ENCODE results near the gene SFXN1. TPM values are rescaled to one million over a fixed set of nuclear protein-coding genes. Genes with fewer than 3 reads are reported as not detected.
"Not testable (repeated sequence)": the region's sequence is repeated elsewhere in the genome, so short reads cannot be mapped to it uniquely, and the experiment has no call there.

The SFXN1 gene
- total RNA-seq, 1 donor from 2014 or later: 181 TPM

DNA sequence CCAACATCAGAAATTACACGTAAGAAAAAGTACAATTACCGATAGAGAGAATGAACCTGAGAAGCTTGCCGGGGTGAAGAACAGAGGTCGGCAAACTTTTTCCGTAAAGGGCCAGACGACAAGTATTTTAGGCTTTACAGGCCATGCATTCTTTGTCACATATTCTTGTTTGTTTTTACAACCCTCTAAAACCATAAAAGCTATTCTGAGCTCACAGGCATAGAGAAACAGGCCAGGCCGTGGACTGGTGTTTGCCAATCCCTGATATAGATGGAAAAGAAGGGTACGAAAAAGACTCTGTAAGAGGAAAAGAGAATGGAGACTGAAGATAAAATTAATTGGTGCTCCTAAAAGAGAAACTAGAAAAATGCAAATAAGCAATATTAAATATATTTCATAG, 15.4 kb downstream of the SFXN1 start:
- no peak overlapping the region for H3K4me2 ChIP-seq
- TF ChIP-seq, protein P1, sequence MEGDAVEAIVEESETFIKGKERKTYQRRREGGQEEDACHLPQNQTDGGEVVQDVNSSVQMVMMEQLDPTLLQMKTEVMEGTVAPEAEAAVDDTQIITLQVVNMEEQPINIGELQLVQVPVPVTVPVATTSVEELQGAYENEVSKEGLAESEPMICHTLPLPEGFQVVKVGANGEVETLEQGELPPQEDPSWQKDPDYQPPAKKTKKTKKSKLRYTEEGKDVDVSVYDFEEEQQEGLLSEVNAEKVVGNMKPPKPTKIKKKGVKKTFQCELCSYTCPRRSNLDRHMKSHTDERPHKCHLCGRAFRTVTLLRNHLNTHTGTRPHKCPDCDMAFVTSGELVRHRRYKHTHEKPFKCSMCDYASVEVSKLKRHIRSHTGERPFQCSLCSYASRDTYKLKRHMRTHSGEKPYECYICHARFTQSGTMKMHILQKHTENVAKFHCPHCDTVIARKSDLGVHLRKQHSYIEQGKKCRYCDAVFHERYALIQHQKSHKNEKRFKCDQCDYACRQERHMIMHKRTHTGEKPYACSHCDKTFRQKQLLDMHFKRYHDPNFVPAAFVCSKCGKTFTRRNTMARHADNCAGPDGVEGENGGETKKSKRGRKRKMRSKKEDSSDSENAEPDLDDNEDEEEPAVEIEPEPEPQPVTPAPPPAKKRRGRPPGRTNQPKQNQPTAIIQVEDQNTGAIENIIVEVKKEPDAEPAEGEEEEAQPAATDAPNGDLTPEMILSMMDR (IDR thresholded peaks at IDR 0.05): no peak
- no peak for TF ChIP-seq EZH2phosphoT487 (IDR thresholded peaks at IDR 0.05)
- no peak for TF ChIP-seq EZH2 (IDR thresholded peaks at IDR 0.05)
- no peaks in the 10 kb centered on the region for H3F3A ChIP-seq (ENCODE audit: low read depth)
- no peak overlapping the region for H2AFZ ChIP-seq (replicated peaks)
- no peaks in the 10 kb centered on the region for H3K4me1 ChIP-seq
- H3K4me1 Mint-ChIP-seq: no peaks in the 10 kb centered on the region
- H4K20me1 ChIP-seq (ENCODE audit: low read depth): peaks cover 44% of the 10 kb centered on the region
- H3K27me3 ChIP-seq: no peaks in the 10 kb centered on the region
- no peak overlapping the region for H3K27ac Mint-ChIP-seq
- no peaks in the 10 kb centered on the region for H3K9me3 ChIP-seq (ENCODE audit: low read depth)
- H3K9me3 Mint-ChIP-seq: no peaks in the 10 kb centered on the region
- no peak overlapping the region for H3K27ac ChIP-seq
- H3K4me3 Mint-ChIP-seq: no peak overlapping the region
- H3K9ac ChIP-seq: no peak overlapping the region
- H3K36me3 Mint-ChIP-seq: peaks cover 56% of the 10 kb centered on the region
- H3K4me3 ChIP-seq: no peak overlapping the region
- peaks cover 57% of the 10 kb centered on the region for H3K79me2 ChIP-seq (ENCODE audit: low read depth)
- no peak for DNase-seq (ENCODE audit: low spot score)
- H3K27me3 Mint-ChIP-seq (ENCODE audit: insufficient read depth, low read depth): no peaks in the 10 kb centered on the region
- peaks cover 10% of the 10 kb centered on the region for H3K36me3 ChIP-seq

DNA sequence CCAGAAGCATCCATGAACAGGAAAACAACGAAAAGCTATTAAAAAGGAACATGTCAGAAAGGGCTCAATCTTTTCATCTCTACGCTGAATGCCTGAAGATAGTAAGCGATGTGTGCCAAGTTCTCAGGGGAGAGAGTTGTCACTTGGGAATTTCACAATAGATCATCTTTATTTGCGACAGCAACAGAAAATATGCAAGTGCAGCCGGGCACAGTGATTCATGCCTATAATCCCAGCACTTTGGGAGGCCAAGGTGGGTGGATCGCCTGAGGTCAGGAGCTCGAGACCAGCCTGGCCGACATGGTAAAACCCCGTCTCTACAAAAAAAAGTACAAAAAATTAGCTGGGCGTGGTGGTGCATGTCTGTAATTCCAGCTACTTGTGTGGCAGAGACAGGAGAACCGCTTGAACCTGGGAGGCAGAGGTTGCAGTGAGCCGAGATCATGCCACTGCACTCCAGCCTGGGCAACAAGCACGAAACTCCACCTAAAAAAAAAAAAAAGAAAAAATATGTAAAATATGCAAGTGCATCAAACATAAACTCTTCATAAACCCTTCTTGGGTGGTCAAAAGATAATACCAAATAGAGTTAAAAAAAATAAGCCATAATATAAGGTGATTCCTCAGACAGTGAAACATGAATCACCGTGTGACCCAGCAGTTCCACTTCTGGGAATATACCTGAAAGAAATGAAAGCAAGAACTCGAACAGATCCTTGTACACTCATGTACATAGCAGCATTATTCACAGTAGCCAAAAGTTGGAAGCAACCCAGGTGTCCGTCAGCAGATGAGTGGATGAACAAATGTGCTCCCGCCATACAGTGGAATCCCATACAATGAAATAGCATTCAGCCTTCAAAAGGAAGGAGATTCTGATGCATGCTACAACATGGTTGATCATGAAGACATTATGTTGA, 16.2 kb downstream of the SFXN1 start:
- Histone ChIP-seq H3K27ac (no peak overlapping the region), H3K4me2 (no peak overlapping the region), H3K36me3 (peaks cover 10% of the 10 kb centered on the region), H3F3A (ENCODE audit: low read depth) (no peaks in the 10 kb centered on the region), H3K4me1 (no peaks in the 10 kb centered on the region), H3K9ac (no peak overlapping the region), H4K20me1 (ENCODE audit: low read depth) (peaks cover 42% of the 10 kb centered on the region), H3K9me3 (ENCODE audit: low read depth) (no peaks in the 10 kb centered on the region), H3K27me3 (no peaks in the 10 kb centered on the region), H3K79me2 (ENCODE audit: low read depth) (peaks cover 55% of the 10 kb centered on the region), H2AFZ (replicated peaks) (no peak overlapping the region), H3K4me3 (no peak overlapping the region)
- no peak overlapping the region for H3K27ac Mint-ChIP-seq
- H3K36me3 Mint-ChIP-seq: peaks cover 54% of the 10 kb centered on the region
- no peak for DNase-seq (ENCODE audit: low spot score)
- H3K4me3 Mint-ChIP-seq: no peak overlapping the region
- TF ChIP-seq EZH2phosphoT487 (IDR thresholded peaks at IDR 0.05): no peak
- no peak for TF ChIP-seq EZH2 (IDR thresholded peaks at IDR 0.05)
- TF ChIP-seq, protein P1 (IDR thresholded peaks at IDR 0.05): no peak
- no peaks in the 10 kb centered on the region for H3K27me3 Mint-ChIP-seq (ENCODE audit: insufficient read depth, low read depth)
- H3K4me1 Mint-ChIP-seq: no peaks in the 10 kb centered on the region
- H3K9me3 Mint-ChIP-seq: no peaks in the 10 kb centered on the region

DNA sequence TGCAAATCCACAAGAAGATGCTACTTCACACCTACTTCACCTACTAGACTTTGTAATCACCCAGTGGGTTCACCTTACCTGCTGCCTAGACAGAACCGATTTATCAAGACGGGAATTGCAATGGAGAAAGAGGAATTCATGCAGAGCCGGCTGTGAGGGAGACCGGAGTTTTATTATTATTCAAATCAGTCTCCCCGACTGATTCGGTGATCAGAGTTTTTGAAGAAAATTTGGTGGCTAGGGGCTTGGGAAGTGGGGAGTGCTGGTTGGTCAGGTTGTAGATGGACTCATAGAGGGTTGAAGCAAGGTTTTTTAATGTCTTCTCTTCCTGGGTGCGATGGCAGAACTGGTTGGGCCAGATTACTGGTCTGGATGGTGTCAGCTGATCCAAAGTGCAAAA, 23.4 kb downstream of the SFXN1 start:
- H3K4me3 ChIP-seq: no peak overlapping the region
- no peaks in the 10 kb centered on the region for H3K4me1 ChIP-seq
- H3K9ac ChIP-seq: no peak overlapping the region
- peaks cover 2% of the 10 kb centered on the region for H3K27me3 Mint-ChIP-seq (ENCODE audit: insufficient read depth, low read depth)
- no peak overlapping the region for H3K4me2 ChIP-seq
- H4K20me1 ChIP-seq (ENCODE audit: low read depth): peaks cover 36% of the 10 kb centered on the region
- DNase-seq (ENCODE audit: low spot score): no peak
- H3K36me3 Mint-ChIP-seq: peaks cover 48% of the 10 kb centered on the region
- H3K4me1 Mint-ChIP-seq: no peaks in the 10 kb centered on the region
- H2AFZ ChIP-seq (replicated peaks): no peak overlapping the region
- peaks cover 3% of the 10 kb centered on the region for H3K36me3 ChIP-seq
- peaks cover 67% of the 10 kb centered on the region for H3K79me2 ChIP-seq (ENCODE audit: low read depth)
- no peaks in the 10 kb centered on the region for H3K9me3 ChIP-seq (ENCODE audit: low read depth)
- H3K27me3 ChIP-seq: no peaks in the 10 kb centered on the region
- TF ChIP-seq, protein P1 (IDR thresholded peaks at IDR 0.05): no peak
- TF ChIP-seq EZH2 (IDR thresholded peaks at IDR 0.05): no peak
- TF ChIP-seq EZH2phosphoT487 (IDR thresholded peaks at IDR 0.05): no peak
- H3K27ac ChIP-seq: no peak overlapping the region
- H3K9me3 Mint-ChIP-seq: no peaks in the 10 kb centered on the region
- H3K27ac Mint-ChIP-seq: no peak overlapping the region
- H3F3A ChIP-seq (ENCODE audit: low read depth): no peaks in the 10 kb centered on the region
- H3K4me3 Mint-ChIP-seq: no peak overlapping the region

DNA sequence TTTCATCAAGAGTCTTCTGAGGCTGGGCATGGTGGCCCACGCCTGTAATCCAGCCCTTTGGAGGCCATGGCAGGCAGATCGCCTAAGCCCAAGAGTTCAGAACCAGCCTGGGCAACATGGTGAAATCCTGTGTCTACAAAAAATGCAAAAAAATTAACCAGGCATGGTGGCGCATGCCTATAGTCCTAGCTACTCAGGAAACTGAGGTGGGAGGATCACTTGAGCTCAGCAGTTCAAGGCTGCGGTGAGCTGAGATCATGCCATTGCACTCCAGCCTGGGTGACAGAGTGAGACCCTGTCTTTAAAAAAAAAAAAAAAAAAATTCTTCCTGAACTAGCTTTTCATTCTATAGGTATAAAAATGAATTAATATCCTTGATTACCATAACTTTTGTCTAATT, 29.3 kb downstream of the SFXN1 start:
- H3K36me3 ChIP-seq: peaks cover 14% of the 10 kb centered on the region

More for the DNA sequence above, 29.3 kb downstream of the SFXN1 start:
- not testable (repeated sequence) for H3K4me2 ChIP-seq; H2AFZ ChIP-seq (replicated peaks); H3K9me3 ChIP-seq (ENCODE audit: low read depth); H3K27ac Mint-ChIP-seq; H3K27me3 ChIP-seq; H3K27ac ChIP-seq; H3K9ac ChIP-seq; H3K4me1 Mint-ChIP-seq; H3K27me3 Mint-ChIP-seq (ENCODE audit: insufficient read depth, low read depth); H3F3A ChIP-seq (ENCODE audit: low read depth); H3K9me3 Mint-ChIP-seq; H3K4me3 ChIP-seq; DNase-seq (ENCODE audit: low spot score); H3K4me3 Mint-ChIP-seq; H3K4me1 ChIP-seq
- H3K36me3 Mint-ChIP-seq: peaks cover 29% of the 10 kb centered on the region
- H3K79me2 ChIP-seq (ENCODE audit: low read depth): peaks cover 30% of the 10 kb centered on the region
- peaks cover 32% of the 10 kb centered on the region for H4K20me1 ChIP-seq (ENCODE audit: low read depth)

Measured in neural progenitor cell (in vitro differentiated cells).